ENCODE data around the gene CHAF1B.

DNA sequence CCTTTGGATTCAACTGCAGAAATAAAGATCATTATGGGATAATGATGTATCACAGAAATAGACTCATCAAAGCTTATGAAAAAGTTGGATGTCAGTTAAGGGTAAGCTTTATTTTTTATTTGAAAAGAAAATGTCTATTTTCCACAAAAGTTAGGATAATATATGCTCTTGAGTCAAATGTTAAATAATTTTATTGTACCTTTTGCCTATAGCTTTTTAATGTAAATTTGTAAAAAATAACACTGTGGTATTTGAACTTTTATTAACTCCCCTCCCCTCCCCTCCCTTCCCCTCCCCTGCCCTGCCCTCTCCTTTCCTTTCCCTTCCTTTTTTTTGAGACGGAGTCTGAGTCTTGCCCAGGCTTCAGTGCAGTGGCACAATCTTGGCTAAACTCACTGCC is 40.3 kb upstream of the CHAF1B start:
- TF ChIP-seq, protein P1, sequence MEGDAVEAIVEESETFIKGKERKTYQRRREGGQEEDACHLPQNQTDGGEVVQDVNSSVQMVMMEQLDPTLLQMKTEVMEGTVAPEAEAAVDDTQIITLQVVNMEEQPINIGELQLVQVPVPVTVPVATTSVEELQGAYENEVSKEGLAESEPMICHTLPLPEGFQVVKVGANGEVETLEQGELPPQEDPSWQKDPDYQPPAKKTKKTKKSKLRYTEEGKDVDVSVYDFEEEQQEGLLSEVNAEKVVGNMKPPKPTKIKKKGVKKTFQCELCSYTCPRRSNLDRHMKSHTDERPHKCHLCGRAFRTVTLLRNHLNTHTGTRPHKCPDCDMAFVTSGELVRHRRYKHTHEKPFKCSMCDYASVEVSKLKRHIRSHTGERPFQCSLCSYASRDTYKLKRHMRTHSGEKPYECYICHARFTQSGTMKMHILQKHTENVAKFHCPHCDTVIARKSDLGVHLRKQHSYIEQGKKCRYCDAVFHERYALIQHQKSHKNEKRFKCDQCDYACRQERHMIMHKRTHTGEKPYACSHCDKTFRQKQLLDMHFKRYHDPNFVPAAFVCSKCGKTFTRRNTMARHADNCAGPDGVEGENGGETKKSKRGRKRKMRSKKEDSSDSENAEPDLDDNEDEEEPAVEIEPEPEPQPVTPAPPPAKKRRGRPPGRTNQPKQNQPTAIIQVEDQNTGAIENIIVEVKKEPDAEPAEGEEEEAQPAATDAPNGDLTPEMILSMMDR (IDR thresholded peaks at IDR 0.05; ENCODE audit: low read depth, low read length), result no peak
- no peak for TF ChIP-seq EZH2phosphoT487 (IDR thresholded peaks at IDR 0.05; ENCODE audit: low read depth)

Measured in OCI-LY3 (cell line).